NCI-H2029 treated with DMSO at 0.1 percent for 48 hours (cell line): Measurements from ENCODE around the gene BRINP2.

Experiments
- DNase-seq: peaks from one replicate; lab custom pipeline; 2025; lab: John Stamatoyannopoulos, UW

The BRINP2 gene

GRCh38 chr1:177170756-177171535 is at the start of gene BRINP2:
BRINP2 (plus strand) TSS chr1:177170958; CDS start chr1:177229877, 58,919 bp downstream.
- DNase-seq: no peak

- no peak for DNase-seq
These were observed 48.1 kb upstream of the BRINP2 start for GRCh38 chr1:177122461-177123251.

- no peak for DNase-seq
These were observed 46.0 kb upstream of the BRINP2 start for GRCh38 chr1:177124577-177125278.

- no peak for DNase-seq
These were observed 44.5 kb upstream of the BRINP2 start for GRCh38 chr1:177126267-177126666.

GRCh38 chr1:177128665-177129281 is 42.0 kb upstream of the BRINP2 start:
- DNase-seq: no peak

- no peak for DNase-seq
These were observed 40.3 kb upstream of the BRINP2 start for GRCh38 chr1:177130451-177130945.

GRCh38 chr1:177131723-177132122 is 39.0 kb upstream of the BRINP2 start:
- no peak for DNase-seq

- no peak for DNase-seq
These were observed 38.6 kb upstream of the BRINP2 start for GRCh38 chr1:177132141-177132540.

GRCh38 chr1:177133977-177134538 is 36.7 kb upstream of the BRINP2 start:
- no peak for DNase-seq

- no peak for DNase-seq
These were observed 35.5 kb upstream of the BRINP2 start for GRCh38 chr1:177135250-177135649.

- no peak for DNase-seq
These were observed 32.9 kb upstream of the BRINP2 start for GRCh38 chr1:177137814-177138213.

- no peak for DNase-seq
These were observed 32.4 kb upstream of the BRINP2 start for GRCh38 chr1:177138347-177138746.

GRCh38 chr1:177142010-177142409 is 28.7 kb upstream of the BRINP2 start:
- no peak for DNase-seq

- DNase-seq: no peak
These were observed 27.9 kb upstream of the BRINP2 start for GRCh38 chr1:177142791-177143271.

GRCh38 chr1:177145106-177146070 is 25.4 kb upstream of the BRINP2 start:
- no peak for DNase-seq

GRCh38 chr1:177146499-177146898 is 24.3 kb upstream of the BRINP2 start:
- no peak for DNase-seq

GRCh38 chr1:177162243-177162642 is 8.5 kb upstream of the BRINP2 start:
- DNase-seq: no peak

GRCh38 chr1:177163844-177164379 is 6.8 kb upstream of the BRINP2 start:
- DNase-seq: no peak

GRCh38 chr1:177164380-177165068 is 6.2 kb upstream of the BRINP2 start, which contains the start of gene ASTN1:
ASTN1 (minus strand) TSS chr1:177164712; CDS start chr1:177164676, 36 bp downstream.
- no peak for DNase-seq
